ENCODE measurements around the gene BYSL. TPM values are rescaled to one million over a fixed set of nuclear protein-coding genes. Genes with fewer than 3 reads are reported as not detected.
A peak's percentile ranks its signal among the peaks of the same experiment; 100 is the strongest.

BYSL gene
- total RNA-seq, 2 experiments from 2014 or later, result 36.1 to 54.5 TPM

GRCh38 chr6:41975276-41975675 is 54.0 kb downstream of the BYSL start:
- H2AFZ ChIP-seq (ENCODE audit: low read length), result no peak overlapping the region
- intact Hi-C loops (cut with micrococcal nuclease; ENCODE audit: unreplicated experiment), result loop anchor here (5.0 kb wide), 1 partner anchor 33 kb away; the partner anchor contains the start of gene CCND3
- no peaks in the 10 kb centered on the region for H3K36me3 ChIP-seq (ENCODE audit: insufficient read depth, low read length)
- H3K9me3 ChIP-seq (ENCODE audit: low read length), result no peaks in the 10 kb centered on the region
- H3K79me2 ChIP-seq (ENCODE audit: insufficient read depth, low read depth, low read length), result no peaks in the 10 kb centered on the region
- no peak for TF ChIP-seq CTCF (conservative IDR thresholded peaks at IDR 0.05; ENCODE audit: low read length)
- no peak for TF ChIP-seq EZH2phosphoT487 (IDR thresholded peaks at IDR 0.05; ENCODE audit: borderline replicate concordance, low read depth, low read length)
- ChIA-PET CTCF (ENCODE audit: unreplicated experiment) (no interaction called here), POLR2A (interaction anchor here (1.3 to 1.7 kb wide), 3 partner anchors 11 to 47 kb away, joined by 5 read pairs; no protein-coding TSS in a partner anchor)
- BruUV-seq (replicated peaks), result no TSS peak
- no peak overlapping the region for H3K4me2 ChIP-seq (ENCODE audit: low read length)
- H3K27ac ChIP-seq (ENCODE audit: low read depth, low read length, poor library complexity, severe bottlenecking), result peak overlapping the region; percentile 41
- no peak overlapping the region for H3K4me3 ChIP-seq (ENCODE audit: low read depth, low read length, poor library complexity, severe bottlenecking)
- H3K4me1 ChIP-seq (ENCODE audit: insufficient read depth, low read length, poor library complexity, severe bottlenecking), result peaks cover 78% of the 10 kb centered on the region
- no peak for DNase-seq (ENCODE audit: low spot score)
- H3K9me2 ChIP-seq (ENCODE audit: insufficient read depth, low read length), result no peaks in the 10 kb centered on the region
- H4K20me1 ChIP-seq (ENCODE audit: insufficient read depth, low read length), result no peaks in the 10 kb centered on the region

DNA sequence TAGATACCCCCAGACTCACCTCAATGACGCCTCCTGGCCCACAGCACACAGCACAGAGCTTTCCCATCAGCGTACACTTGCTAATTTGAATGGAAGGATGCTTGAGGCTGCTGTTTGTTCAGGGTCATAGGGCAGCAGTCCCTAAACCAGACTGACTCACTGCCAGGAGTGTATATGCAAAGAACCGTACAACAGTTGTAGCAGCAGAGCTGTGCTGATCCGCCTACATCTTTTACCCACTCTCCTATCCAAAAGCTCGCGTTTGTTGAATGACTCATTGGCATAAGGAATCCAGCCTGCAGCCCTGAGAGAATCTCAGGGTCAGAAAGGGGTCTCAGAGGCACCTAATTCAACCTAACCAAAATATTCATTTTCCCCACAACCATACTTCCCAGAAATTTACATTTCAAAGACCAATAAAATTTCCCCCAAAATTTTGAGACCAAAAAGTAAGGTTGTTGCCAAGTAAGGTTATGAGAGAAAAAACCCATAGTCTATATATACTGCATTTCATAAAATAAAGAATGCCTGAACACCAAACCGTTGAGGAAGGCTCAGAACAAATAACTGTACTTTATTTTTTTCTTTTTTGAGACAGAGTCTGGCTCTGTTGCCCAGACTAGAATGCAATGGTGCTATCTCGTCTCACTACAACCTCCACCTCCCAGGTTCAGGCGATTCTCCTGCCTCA is 55.6 kb downstream of the BYSL start:
- intact Hi-C loops (cut with micrococcal nuclease; ENCODE audit: unreplicated experiment), result loop anchor here (5.0 kb wide), 1 partner anchor 35 kb away; the partner anchor contains the start of gene CCND3
- H3K9me2 ChIP-seq (ENCODE audit: insufficient read depth, low read length), result no peaks in the 10 kb centered on the region
- peak overlapping the region; percentile 47 for H3K27ac ChIP-seq (ENCODE audit: low read depth, low read length, poor library complexity, severe bottlenecking)
- H3K4me2 ChIP-seq (ENCODE audit: low read length), result peak overlapping the region; percentile 33
- H3K79me2 ChIP-seq (ENCODE audit: insufficient read depth, low read depth, low read length), result no peaks in the 10 kb centered on the region
- POLR2A ChIA-PET, result interaction anchor here (0.7 to 2.2 kb wide), 11 partner anchors 9 to 45 kb away, joined by 3 to 9 read pairs (median 4); no protein-coding TSS in a partner anchor
- H3K4me1 ChIP-seq (ENCODE audit: insufficient read depth, low read length, poor library complexity, severe bottlenecking), result peaks cover 75% of the 10 kb centered on the region
- H3K36me3 ChIP-seq (ENCODE audit: insufficient read depth, low read length), result no peaks in the 10 kb centered on the region
- H3K4me3 ChIP-seq (ENCODE audit: low read depth, low read length, poor library complexity, severe bottlenecking), result no peak overlapping the region
- BruUV-seq (replicated peaks), result no TSS peak
- no peaks in the 10 kb centered on the region for H4K20me1 ChIP-seq (ENCODE audit: insufficient read depth, low read length)
- peak; percentile 29 for DNase-seq (ENCODE audit: low spot score)
- peak overlapping the region; percentile 43; the same call in 1 of the 2 replicates for H2AFZ ChIP-seq (ENCODE audit: low read length)
- no peak for TF ChIP-seq CTCF (conservative IDR thresholded peaks at IDR 0.05; ENCODE audit: low read length)
- TF ChIP-seq EZH2phosphoT487 (IDR thresholded peaks at IDR 0.05; ENCODE audit: borderline replicate concordance, low read depth, low read length), result no peak
- CTCF ChIA-PET (ENCODE audit: unreplicated experiment), result interaction anchor here (0.6 to 1.0 kb wide), 2 partner anchors 13 to 196 kb away, joined by 3 read pairs; no protein-coding TSS in a partner anchor
- H3K9me3 ChIP-seq (ENCODE audit: low read length), result no peaks in the 10 kb centered on the region

Small RNA genes within 50 kb of the gene (small RNA-seq; reads per million reads assigned to genes)
- not detected for gene RF00019

Other genes with a start within 250 kb of the BYSL start
- gene TFEB, start 185.9 kb upstream of the BYSL start, total RNA-seq (2014; rRNA removed; shearing (Covaris generic)), result 25.3 and 36.8 TPM in 2 replicates
- 48.6 and 60.0 TPM in 2 replicates for gene TFEB, start 185.9 kb upstream of the BYSL start, total RNA-seq (2022)
- gene PGC, start 174.1 kb upstream of the BYSL start, total RNA-seq (2014; rRNA removed; shearing (Covaris generic)), result not detected in 2 replicates
- not detected in 2 replicates for gene PGC, start 174.1 kb upstream of the BYSL start, total RNA-seq (2022)
- gene FRS3, start 141.6 kb upstream of the BYSL start, total RNA-seq (2014; rRNA removed; shearing (Covaris generic)), result 5.6 and 8.2 TPM in 2 replicates
- gene FRS3, start 141.6 kb upstream of the BYSL start, total RNA-seq (2022), result 7.9 and 8.7 TPM in 2 replicates
- gene PRICKLE4, start 140.7 kb upstream of the BYSL start, total RNA-seq (2014; rRNA removed; shearing (Covaris generic)), result 0.93 and 1.8 TPM in 2 replicates
- gene PRICKLE4, start 140.7 kb upstream of the BYSL start, total RNA-seq (2022), result 1.2 and 2.6 TPM in 2 replicates
- 84.9 and 131 TPM in 2 replicates for gene TOMM6, start 133.8 kb upstream of the BYSL start, total RNA-seq (2014; rRNA removed; shearing (Covaris generic))
- 213 and 277 TPM in 2 replicates for gene TOMM6, start 133.8 kb upstream of the BYSL start, total RNA-seq (2022)
- 7.4 and 9.0 TPM in 2 replicates for gene USP49, start 26.1 kb upstream of the BYSL start, total RNA-seq (2014; rRNA removed; shearing (Covaris generic))
- gene USP49, start 26.1 kb upstream of the BYSL start, total RNA-seq (2022), result 17.8 and 21.4 TPM in 2 replicates
- gene MED20, start 360 bp upstream of the BYSL start, total RNA-seq (2014; rRNA removed; shearing (Covaris generic)), result 27.7 and 30.7 TPM in 2 replicates
- gene MED20, start 360 bp upstream of the BYSL start, total RNA-seq (2022), result 33.2 and 35.2 TPM in 2 replicates
- 229 and 319 TPM in 2 replicates for gene CCND3, start 20.3 kb downstream of the BYSL start, total RNA-seq (2014; rRNA removed; shearing (Covaris generic))
- 244 and 303 TPM in 2 replicates for gene CCND3, start 20.3 kb downstream of the BYSL start, total RNA-seq (2022)
- 33.2 and 35.1 TPM in 2 replicates for gene TAF8, start 129.0 kb downstream of the BYSL start, total RNA-seq (2014; rRNA removed; shearing (Covaris generic))
- 47.8 and 56.0 TPM in 2 replicates for gene TAF8, start 129.0 kb downstream of the BYSL start, total RNA-seq (2022)
- 0.03 TPM in 2 replicates for gene C6orf132, start 221.1 kb downstream of the BYSL start, total RNA-seq (2014; rRNA removed; shearing (Covaris generic))
- gene C6orf132, start 221.1 kb downstream of the BYSL start, total RNA-seq (2022), result not detected in 2 replicates